WTC11 (cell line): ENCODE results near the gene CCNQ. TPM values are rescaled to one million over a fixed set of nuclear protein-coding genes. Genes with fewer than 3 reads are reported as not detected.

Source experiments
- ATAC-seq: fragments of 200-7000 bp; cut with Tn5 transposase; 2 replicates; pipeline ENCODE4 v1.10.0; 2021; ENCODE audit warnings: mild to moderate bottlenecking, moderate library complexity
- CTCF ChIA-PET: fragments of 300-600 bp; sonication (Branson Sonifier 250); formaldehyde crosslinking; loops from one replicate; lab custom pipeline; 2021; ENCODE audit warnings: antibody characterized with exemption; lab: Charles Lee
- POLR2A ChIA-PET: fragments of 350-600 bp; sonication (Branson Sonifier 250); formaldehyde crosslinking; loops from one replicate; lab custom pipeline; 2021; ENCODE audit warnings: antibody characterized with exemption; lab: Charles Lee
- DNase-seq: peaks from one replicate; pipeline ENCODE4 v3.0.0; 2021; ENCODE audit warnings: low spot score
- H3K27ac Mint-ChIP-seq: 2 replicates; pipeline ENCODE4 v1.8.0; 2021; ENCODE audit warnings: mixed read lengths
- H3K27me3 Mint-ChIP-seq: 2 replicates; pipeline ENCODE4 v1.8.0; 2021; ENCODE audit warnings: low read depth, mild to moderate bottlenecking, moderate library complexity, mixed read lengths
- H3K36me3 Mint-ChIP-seq: 2 replicates; pipeline ENCODE4 v1.8.0; 2021; ENCODE audit warnings: mixed read lengths
- H3K4me1 Mint-ChIP-seq: 2 replicates; pipeline ENCODE4 v1.8.0; 2022; ENCODE audit warnings: mixed read lengths
- H3K4me3 Mint-ChIP-seq: 2 replicates; pipeline ENCODE4 v1.8.0; 2021; ENCODE audit warnings: mild to moderate bottlenecking, moderate library complexity, mixed read lengths
- H3K9me3 Mint-ChIP-seq: 2 replicates; pipeline ENCODE4 v1.8.0; 2021; ENCODE audit warnings: mixed read lengths
- AR ChIP-seq: fragments of 250-450 bp; sonication (Bioruptor Pico); IDR thresholded peaks from 2 replicates; pipeline ENCODE4 v1.9.0; 2021; ENCODE audit warnings: mild to moderate bottlenecking
- ATF6 ChIP-seq: sonication (generic); formaldehyde crosslinking; IDR thresholded peaks from 2 replicates; pipeline ENCODE4 v1.8.1; 2023; ENCODE audit warnings: mild to moderate bottlenecking, missing genetic modification reagents
- ERG ChIP-seq: fragments of 250-450 bp; sonication (Bioruptor Pico); IDR thresholded peaks from 2 replicates; pipeline ENCODE4 v1.8.0; 2021; ENCODE audit warnings: mild to moderate bottlenecking
- ETV6 ChIP-seq: sonication (generic); formaldehyde crosslinking; IDR thresholded peaks from 2 replicates; pipeline ENCODE4 v1.8.1; 2022; ENCODE audit warnings: mild to moderate bottlenecking, missing genetic modification reagents
- FOXP4 ChIP-seq: sonication (generic); formaldehyde crosslinking; IDR thresholded peaks from 2 replicates; pipeline ENCODE4 v1.8.0; 2022; ENCODE audit warnings: mild to moderate bottlenecking, missing genetic modification reagents
- GRHL2 ChIP-seq: fragments of 250-450 bp; sonication (Bioruptor Pico); IDR thresholded peaks from 2 replicates; pipeline ENCODE4 v1.8.0; 2022; ENCODE audit warnings: mild to moderate bottlenecking, moderate library complexity; ENCODE audit not compliant: insufficient replicate concordance, severe bottlenecking
- JUN ChIP-seq: sonication (generic); formaldehyde crosslinking; IDR thresholded peaks from 2 replicates; pipeline ENCODE4 v1.8.0; 2023; ENCODE audit warnings: mild to moderate bottlenecking, missing genetic modification reagents
- NFATC4 ChIP-seq: fragments of 250-450 bp; sonication (Bioruptor Pico); IDR thresholded peaks from 2 replicates; pipeline ENCODE4 v1.9.0; 2021; ENCODE audit warnings: mild to moderate bottlenecking
- TCF7 ChIP-seq: sonication (generic); formaldehyde crosslinking; IDR thresholded peaks from 2 replicates; pipeline ENCODE4 v1.8.0; 2022; ENCODE audit warnings: mild to moderate bottlenecking, low read depth, missing genetic modification reagents, moderate library complexity
- ZNF232 ChIP-seq: sonication (generic); formaldehyde crosslinking; IDR thresholded peaks from 2 replicates; pipeline ENCODE4 v1.8.0; 2022; ENCODE audit warnings: mild to moderate bottlenecking, missing genetic modification reagents
- total RNA-seq: library from RNA; stranded (reverse); gene quantifications from 3 replicates; pipeline ENCODE4 v1.2.3, GENCODE V29; 2021
- TF ChIP-seq, protein P1 (sequence below): fragments of 200-600 bp; IDR thresholded peaks from 2 replicates; pipeline ENCODE4 v1.8.0; 2022; ENCODE audit warnings: antibody characterized with exemption

Gene CCNQ
- total RNA-seq, 1 experiment from 2014 or later, result 17.4 TPM

DNA sequence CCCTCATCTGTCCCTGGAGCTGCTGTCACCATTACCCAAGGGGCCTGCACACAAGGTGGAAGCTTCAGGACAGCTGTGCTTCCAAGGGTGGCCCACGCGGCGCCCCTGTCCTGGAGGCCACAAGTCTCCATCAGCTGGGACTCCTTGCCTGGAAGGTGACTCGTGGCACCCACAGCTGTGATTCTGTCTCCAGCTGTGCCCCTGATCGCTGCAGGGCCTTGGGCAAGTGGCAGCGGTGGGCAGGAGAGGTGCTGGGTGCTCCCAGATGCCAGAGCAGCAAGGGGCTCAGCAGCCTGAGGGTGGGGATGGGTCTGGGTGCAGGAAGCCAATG is 39.1 kb upstream of the CCNQ start:
- DNase-seq, result no peak
- H3K27me3 Mint-ChIP-seq, result peaks cover 23% of the 10 kb centered on the region
- H3K4me1 Mint-ChIP-seq, result peaks cover 10% of the 10 kb centered on the region
- ChIA-PET POLR2A (no interaction called here), CTCF (interaction anchor here (3.1 to 3.8 kb wide), 2 partner anchors 9 to 30 kb away, joined by 66 to 106 read pairs; partner anchors contain the start of gene DUSP9)
- no peak for ATAC-seq
- H3K4me3 Mint-ChIP-seq, result no peak overlapping the region
- H3K9me3 Mint-ChIP-seq, result no peaks in the 10 kb centered on the region
- H3K36me3 Mint-ChIP-seq, result no peaks in the 10 kb centered on the region
- no peak overlapping the region for H3K27ac Mint-ChIP-seq
- TF ChIP-seq TCF7 (no peak), FOXP4 (no peak), JUN (CRISPR knock-in tag) (no peak), NFATC4 (CRISPR knock-in tag) (no peak), GRHL2 (no peak), ERG (CRISPR knock-in tag) (no peak)
- TF ChIP-seq, protein P1, sequence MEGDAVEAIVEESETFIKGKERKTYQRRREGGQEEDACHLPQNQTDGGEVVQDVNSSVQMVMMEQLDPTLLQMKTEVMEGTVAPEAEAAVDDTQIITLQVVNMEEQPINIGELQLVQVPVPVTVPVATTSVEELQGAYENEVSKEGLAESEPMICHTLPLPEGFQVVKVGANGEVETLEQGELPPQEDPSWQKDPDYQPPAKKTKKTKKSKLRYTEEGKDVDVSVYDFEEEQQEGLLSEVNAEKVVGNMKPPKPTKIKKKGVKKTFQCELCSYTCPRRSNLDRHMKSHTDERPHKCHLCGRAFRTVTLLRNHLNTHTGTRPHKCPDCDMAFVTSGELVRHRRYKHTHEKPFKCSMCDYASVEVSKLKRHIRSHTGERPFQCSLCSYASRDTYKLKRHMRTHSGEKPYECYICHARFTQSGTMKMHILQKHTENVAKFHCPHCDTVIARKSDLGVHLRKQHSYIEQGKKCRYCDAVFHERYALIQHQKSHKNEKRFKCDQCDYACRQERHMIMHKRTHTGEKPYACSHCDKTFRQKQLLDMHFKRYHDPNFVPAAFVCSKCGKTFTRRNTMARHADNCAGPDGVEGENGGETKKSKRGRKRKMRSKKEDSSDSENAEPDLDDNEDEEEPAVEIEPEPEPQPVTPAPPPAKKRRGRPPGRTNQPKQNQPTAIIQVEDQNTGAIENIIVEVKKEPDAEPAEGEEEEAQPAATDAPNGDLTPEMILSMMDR, result no peak

GRCh38 chrX:153637121-153638040 is 38.4 kb upstream of the CCNQ start:
- H3K9me3 Mint-ChIP-seq, result no peaks in the 10 kb centered on the region
- no peak overlapping the region for H3K27ac Mint-ChIP-seq
- TF ChIP-seq AR (CRISPR knock-in tag), result no peak
- no peak for TF ChIP-seq ETV6
- TF ChIP-seq ATF6 (CRISPR knock-in tag), result no peak
- TF ChIP-seq ZNF232 (CRISPR knock-in tag), result no peak
- no peaks in the 10 kb centered on the region for H3K36me3 Mint-ChIP-seq
- H3K4me3 Mint-ChIP-seq, result no peak overlapping the region
- DNase-seq (no peak), ATAC-seq (no peak)
- ChIA-PET POLR2A (interaction anchor here (0.9 kb wide), 1 partner anchor 37 kb away, joined by 3 read pairs; no protein-coding TSS in a partner anchor), CTCF (interaction anchor here (1.2 to 3.8 kb wide), 12 partner anchors 10 to 98 kb away, joined by 3 to 106 read pairs (median 8); partner anchors contain the start of gene DUSP9)
- peaks cover 17% of the 10 kb centered on the region for H3K27me3 Mint-ChIP-seq
- peaks cover 6% of the 10 kb centered on the region for H3K4me1 Mint-ChIP-seq
